Measurements from ENCODE around the gene CEBPA.
"Not testable (repeated sequence)": the region's sequence is repeated elsewhere in the genome, so short reads cannot be mapped to it uniquely, and the experiment has no call there.

CEBPA gene

DNA sequence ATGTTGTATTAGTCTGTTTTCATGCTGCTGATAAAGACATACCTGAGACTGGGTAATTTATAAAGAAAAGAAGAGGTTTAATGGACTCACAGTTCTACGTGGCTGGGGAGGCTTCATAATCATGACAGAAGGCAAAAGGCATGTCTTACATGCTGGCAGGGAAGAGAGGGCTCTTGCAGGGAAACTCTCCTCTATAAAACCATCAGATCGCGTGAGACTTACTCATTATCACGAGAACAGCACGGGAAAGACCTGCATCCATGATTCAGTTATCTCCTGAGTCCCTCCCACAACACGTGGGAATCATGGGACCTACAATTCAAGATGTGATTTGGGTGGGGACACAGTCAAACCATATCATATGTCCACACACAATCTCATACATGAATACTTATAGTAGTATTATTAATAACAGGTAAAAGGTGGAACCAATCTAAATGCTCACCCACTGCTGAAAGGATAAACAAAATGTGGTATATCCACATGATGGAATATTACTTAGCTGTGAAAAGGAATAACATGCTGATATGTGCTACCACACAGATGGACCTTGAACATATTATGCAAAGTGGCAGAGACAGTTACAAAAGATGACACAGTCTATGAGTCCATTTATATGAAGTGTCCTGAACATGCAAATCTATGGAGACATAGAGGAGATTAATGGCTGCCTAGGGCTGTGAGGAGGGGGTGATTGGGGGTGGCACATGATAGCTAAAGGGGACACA is 20.9 kb upstream of the CEBPA start:
- DNase-seq, result no peak

DNA sequence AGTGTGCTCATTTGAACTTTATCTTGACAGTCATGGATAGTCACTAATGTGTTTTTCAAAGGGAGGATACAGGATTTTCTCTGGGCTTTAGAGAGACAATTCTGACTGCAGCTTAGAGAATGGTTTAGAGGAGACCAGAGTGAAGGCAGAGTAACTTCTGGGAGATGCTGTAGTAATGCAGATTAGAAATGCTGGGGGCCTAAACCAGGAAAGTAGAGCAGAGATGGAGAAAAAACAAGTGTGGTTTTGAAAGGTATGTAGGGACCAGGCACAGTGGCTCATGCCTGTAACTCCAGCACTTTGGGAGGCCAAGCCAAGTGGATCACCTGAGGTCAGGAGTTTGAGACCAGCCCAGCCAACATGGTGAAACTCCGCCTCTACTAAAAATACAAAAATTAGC is 18.3 kb upstream of the CEBPA start:
- DNase-seq, result no peak

- DNase-seq, result not testable (repeated sequence)
Measured at GRCh38 chr19:33317991-33318390, 15.7 kb upstream of the CEBPA start.

DNA sequence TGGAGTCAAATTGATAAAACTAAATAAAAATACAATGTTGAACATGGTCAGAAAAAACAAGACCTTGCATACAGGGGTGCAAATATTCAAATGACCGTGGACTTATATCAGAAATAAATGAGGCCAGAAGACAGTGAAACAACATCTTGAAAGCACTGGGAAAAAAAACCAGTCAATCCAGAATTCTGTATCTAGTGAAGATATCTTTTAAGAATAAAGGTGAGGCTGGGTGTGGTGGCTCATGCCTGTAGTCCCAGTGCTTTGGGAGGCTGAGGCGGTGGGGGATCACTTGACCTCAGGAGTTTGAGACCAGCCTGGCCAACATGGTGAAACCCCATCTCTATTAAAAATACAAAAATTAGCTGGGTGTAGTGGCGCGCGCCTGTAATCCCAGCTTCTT is 15.2 kb upstream of the CEBPA start:
- DNase-seq, result no peak

- no peak for DNase-seq
Measured at GRCh38 chr19:33316541-33317264, 14.4 kb upstream of the CEBPA start.

DNA sequence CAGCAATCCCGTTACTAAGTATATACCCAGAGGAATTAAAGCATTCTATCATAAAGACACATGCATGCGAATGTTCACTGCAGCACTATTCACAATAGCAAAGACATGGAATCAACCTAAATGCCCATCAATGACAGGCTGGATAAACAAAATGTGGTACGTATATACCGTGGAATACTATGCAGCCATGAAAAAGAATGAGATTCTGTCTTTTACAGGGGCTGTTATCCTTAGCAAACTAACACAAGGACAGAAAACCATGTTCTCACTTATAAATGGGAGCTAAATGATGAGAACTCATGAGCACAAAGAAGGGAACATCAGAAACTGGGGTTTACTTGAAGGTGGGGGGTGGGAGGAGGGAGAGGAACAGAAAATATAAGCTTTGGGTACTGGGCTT is 10.5 kb upstream of the CEBPA start:
- DNase-seq, result not testable (repeated sequence)

- DNase-seq, result no peak
Measured at GRCh38 chr19:33312065-33312464, 9.7 kb upstream of the CEBPA start.

GRCh38 chr19:33311326-33311682 is 9.0 kb upstream of the CEBPA start:
- no peak for DNase-seq

DNA sequence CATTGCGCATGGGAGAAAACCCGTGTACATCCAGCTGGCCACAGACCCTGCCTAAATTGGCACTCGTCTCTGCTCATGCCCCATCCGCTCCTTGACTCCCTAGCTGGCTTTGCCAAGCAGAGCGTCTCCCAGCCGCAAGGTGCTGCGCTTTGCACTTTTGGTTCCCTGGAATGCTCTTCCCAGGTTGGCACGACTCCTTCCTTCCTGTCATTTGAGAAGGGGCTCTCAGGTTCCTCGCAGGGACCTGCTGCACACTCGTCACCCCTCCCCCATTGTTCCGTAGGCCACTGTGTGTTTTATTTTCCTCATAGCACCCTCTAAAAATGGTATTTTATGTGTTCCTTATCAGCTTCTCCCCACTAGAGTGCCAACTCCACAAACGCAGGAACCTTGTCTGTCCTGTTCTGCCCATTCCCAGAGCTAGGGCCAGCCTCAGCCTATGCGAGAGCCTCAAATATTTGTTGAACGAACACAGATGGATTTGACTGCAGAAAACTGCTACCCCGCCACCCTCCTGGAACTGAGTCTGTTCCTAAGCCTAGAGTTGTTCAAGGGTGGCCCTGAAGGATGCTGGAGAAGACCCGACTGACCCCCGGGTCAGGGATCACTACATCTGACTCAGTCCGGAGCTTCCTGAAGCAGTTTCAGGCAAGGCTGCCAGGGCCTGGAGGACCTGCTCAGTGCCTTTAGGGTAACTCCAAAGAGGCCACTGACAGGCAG is 8.4 kb upstream of the CEBPA start:
- DNase-seq, result no peak

DNA sequence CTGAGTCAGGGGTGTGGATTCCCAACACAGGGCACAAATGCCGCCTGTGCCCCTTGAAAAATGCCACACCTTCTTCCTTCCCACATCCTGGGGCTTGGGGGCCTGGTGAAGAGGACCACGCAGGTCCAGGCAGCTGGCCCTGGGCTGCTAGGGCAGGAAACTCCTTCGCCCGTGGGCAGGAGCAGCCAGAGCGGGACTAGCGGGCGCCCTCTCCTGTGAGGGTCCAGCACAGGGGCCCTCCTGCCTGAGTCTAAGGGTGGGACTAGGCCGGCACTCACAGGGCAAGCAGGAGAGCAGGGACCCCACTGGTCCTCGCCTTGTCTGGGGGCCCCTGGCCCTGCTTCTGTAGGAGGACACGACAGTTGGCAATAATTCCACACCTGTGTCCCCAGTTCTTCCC is 7.5 kb upstream of the CEBPA start:
- DNase-seq, result no peak

DNA sequence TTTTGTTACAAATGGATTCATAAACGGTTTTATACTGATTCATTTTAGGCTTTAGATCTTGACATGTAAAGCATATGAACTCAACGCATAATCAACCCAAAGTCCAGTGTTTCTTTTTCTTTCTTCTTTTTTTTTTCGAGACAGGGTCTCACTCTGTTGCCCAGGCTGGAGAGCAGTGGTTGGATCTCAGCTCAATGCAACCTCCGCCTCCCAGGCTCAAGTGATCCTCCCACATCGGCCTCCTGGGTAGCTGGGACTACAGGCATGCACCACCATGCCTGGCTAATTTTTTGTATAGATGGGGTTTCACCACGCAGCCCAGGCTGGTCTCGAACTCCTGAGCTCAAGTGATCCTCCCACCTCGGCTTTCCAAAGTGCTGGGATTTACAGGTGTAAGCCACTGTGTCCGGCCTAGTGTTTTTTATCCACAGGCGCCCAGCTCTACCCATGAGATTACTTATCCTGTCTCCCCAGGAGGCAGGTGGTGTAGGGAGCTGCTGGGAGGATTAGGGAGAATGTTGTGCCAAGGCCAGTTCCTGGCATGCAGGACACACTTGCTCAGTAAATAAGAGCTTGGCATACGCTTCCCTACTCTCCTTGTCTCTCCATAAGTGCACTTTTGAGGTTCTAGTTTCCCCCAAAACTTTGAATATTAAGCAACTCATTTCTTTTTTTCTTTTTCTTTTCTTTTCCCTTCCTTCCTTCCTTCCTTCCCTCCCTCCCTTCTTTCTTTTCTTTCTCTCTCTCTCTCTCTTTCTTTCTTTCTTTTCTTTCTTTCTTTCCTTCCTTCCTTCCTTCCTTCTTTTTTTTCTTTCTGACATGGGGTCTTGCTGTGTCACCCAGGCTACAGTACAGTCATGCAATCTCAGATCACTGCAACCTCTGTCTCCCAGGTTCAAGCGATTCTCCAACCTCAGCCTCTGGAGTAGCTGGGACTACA is 4.8 kb upstream of the CEBPA start:
- DNase-seq, result no peak

DNA sequence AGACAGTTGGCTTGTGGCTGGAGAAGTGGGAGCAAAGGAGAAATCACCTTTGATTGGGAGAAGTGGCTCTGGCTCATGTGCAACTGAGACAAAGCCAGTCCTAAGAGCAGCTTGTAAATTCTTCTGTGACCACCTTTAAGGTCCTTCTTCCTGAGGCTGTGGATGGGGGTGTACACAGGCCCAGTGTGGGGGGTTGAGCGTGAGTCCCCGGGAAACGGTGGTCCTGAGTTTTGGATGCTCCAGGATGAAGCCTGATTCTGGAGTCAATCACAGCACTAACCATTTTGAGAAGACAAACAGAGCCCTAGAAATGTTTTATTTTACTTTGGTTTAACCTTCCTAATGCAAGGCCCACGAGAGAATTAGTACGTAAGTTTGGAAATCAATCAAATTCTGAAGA is 3.9 kb upstream of the CEBPA start:
- no peak for DNase-seq

GRCh38 chr19:33304760-33305647 is 2.7 kb upstream of the CEBPA start:
- no peak for DNase-seq

- DNase-seq, result no peak
Measured at GRCh38 chr19:33304371-33304759, 2.0 kb upstream of the CEBPA start.

- DNase-seq, result no peak
Measured at GRCh38 chr19:33303791-33304345, 1.5 kb upstream of the CEBPA start.

- DNase-seq, result peak; percentile 43
Measured at GRCh38 chr19:33302974-33303790, 848 bp upstream of the CEBPA start.

DNA sequence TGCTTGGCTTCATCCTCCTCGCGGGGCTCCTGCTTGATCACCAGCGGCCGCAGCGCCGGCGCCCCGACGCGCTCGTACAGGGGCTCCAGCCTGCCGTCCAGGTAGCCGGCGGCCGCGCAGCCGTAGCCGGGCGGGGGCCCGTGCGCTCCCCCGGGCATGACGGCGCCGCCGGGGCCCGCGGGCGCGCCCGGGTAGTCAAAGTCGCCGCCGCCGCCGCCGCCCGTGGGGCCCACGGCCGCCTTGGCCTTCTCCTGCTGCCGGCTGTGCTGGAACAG is 497 bp downstream of the CEBPA start:
- no peak for DNase-seq

DNA sequence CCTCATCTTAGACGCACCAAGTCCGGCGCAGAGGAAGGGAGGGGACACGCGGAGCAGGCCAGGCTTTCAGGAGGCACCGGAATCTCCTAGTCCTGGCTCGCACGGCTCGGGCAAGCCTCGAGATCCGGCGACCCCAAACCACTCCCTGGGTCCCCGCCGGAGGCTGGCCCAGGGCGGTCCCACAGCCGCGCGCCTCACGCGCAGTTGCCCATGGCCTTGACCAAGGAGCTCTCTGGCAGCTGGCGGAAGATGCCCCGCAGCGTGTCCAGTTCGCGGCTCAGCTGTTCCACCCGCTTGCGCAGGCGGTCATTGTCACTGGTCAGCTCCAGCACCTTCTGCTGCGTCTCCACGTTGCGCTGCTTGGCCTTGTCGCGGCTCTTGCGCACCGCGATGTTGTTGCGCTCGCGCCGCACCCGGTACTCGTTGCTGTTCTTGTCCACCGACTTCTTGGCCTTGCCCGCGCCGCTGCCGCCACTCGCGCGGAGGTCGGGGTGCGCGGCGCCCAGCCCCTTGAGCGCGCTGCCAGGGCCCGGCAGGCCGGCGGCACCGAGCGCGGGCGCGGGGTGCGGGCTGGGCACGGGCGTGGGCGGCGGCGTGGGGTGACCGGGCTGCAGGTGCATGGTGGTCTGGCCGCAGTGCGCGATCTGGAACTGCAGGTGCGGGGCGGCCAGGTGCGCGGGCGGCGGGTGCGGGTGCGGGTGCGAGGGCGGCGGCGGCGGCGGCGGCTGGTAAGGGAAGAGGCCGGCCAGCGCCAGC is 1.0 kb downstream of the CEBPA start:
- DNase-seq, result peak; percentile 48

GRCh38 chr19:33300894-33301143 is 1.5 kb downstream of the CEBPA start:
- no peak for DNase-seq
